Left renal pelvis (tissue), 4 donors: Measurements from ENCODE around the gene ATP6V0B. TPM values are rescaled to one million over a fixed set of nuclear protein-coding genes. Genes with fewer than 3 reads are reported as not detected.

Experiments used
- DNase-seq, 4 donors: peaks; one replicate each; pipeline ENCODE4 v3.0.0-alpha.2; 2013; ENCODE audit warnings: low read depth in 4 of 4, low spot score in 3 of 4
- polyA plus RNA-seq, 4 donors: library from polyadenylated mRNA; unstranded; fragments of 120-200 nt; gene quantifications; one replicate each; pipeline ENCODE4 v1.2.1, GENCODE V29; 2013; ENCODE audit not compliant: insufficient read length in 4 of 4

The ATP6V0B gene
- polyA plus RNA-seq, 4 donors, result 69.3 to 158 (median 130) TPM

GRCh38 chr1:43945674-43946235, 29.0 kb upstream of the ATP6V0B start:
- no peak for DNase-seq

- DNase-seq, result peak; percentile 89 to 93 (median 90)
These were observed 28.3 kb upstream of the ATP6V0B start, which contains the start of gene IPO13 for GRCh38 chr1:43946236-43947060. Gene IPO13, plus strand, starts transcription at chr1:43946950. Its CDS starts 651 bp downstream, at chr1:43947601.

GRCh38 chr1:43947061-43947873, 27.5 kb upstream of the ATP6V0B start:
- no peak for DNase-seq

GRCh38 chr1:43947874-43948437, 26.8 kb upstream of the ATP6V0B start:
- DNase-seq, result no peak

GRCh38 chr1:43949678-43950077, 25.1 kb upstream of the ATP6V0B start:
- no peak for DNase-seq

GRCh38 chr1:43951021-43951985, 23.5 kb upstream of the ATP6V0B start:
- no peak for DNase-seq

GRCh38 chr1:43952731-43953346, 21.9 kb upstream of the ATP6V0B start:
- DNase-seq, result no peak

GRCh38 chr1:43953361-43953760, 21.4 kb upstream of the ATP6V0B start:
- DNase-seq, result no peak

GRCh38 chr1:43954036-43954435, 20.7 kb upstream of the ATP6V0B start:
- no peak for DNase-seq

GRCh38 chr1:43956234-43956633, 18.5 kb upstream of the ATP6V0B start:
- DNase-seq, result no peak

GRCh38 chr1:43957407-43958040, 17.2 kb upstream of the ATP6V0B start:
- DNase-seq, result no peak

- DNase-seq, result no peak
These were observed 16.2 kb upstream of the ATP6V0B start for GRCh38 chr1:43958351-43959255.

- no peak for DNase-seq
These were observed 14.0 kb upstream of the ATP6V0B start for GRCh38 chr1:43960798-43961197.

- DNase-seq, result no peak
These were observed 13.1 kb upstream of the ATP6V0B start for GRCh38 chr1:43961692-43962091.

- no peak for DNase-seq
These were observed 12.4 kb upstream of the ATP6V0B start for GRCh38 chr1:43962324-43962723.

GRCh38 chr1:43963006-43963405, 11.8 kb upstream of the ATP6V0B start:
- DNase-seq, result no peak

GRCh38 chr1:43963890-43964289, 10.9 kb upstream of the ATP6V0B start:
- no peak for DNase-seq

GRCh38 chr1:43965316-43965715, 9.4 kb upstream of the ATP6V0B start:
- DNase-seq, result no peak
